ENCODE results near the gene AFG3L2.

- TF ChIP-seq POLR2AphosphoS5 (IDR thresholded peaks at IDR 0.05), result no peak
- TF ChIP-seq EP300 (IDR thresholded peaks at IDR 0.05), result no peak
- no peak for TF ChIP-seq POLR2A (IDR thresholded peaks at IDR 0.05; ENCODE audit: low read depth)
Observed at GRCh38 chr18:12287131-12287681, 89.8 kb downstream of the AFG3L2 start.

Measured in esophagus muscularis mucosa (tissue), 3 donors.